Panc1 (cell line): ENCODE data around the gene PPT1.

Source experiments
- POLR2AphosphoS5 ChIP-seq: IDR thresholded peaks from 2 replicates; pipeline ENCODE4 v1.6.1; 2012; ENCODE audit warnings: mild to moderate bottlenecking, low read depth, low read length, moderate library complexity
- SIN3A ChIP-seq: IDR thresholded peaks from 2 replicates; pipeline ENCODE4 v1.6.1; 2012; ENCODE audit warnings: low read depth, mild to moderate bottlenecking, low read length, moderate library complexity, borderline replicate concordance; ENCODE audit not compliant: insufficient read depth
- TF ChIP-seq, protein P1 (sequence below): fragments of 450-650 bp; IDR thresholded peaks from 2 replicates; pipeline ENCODE4 v1.5.1; 2017; ENCODE audit warnings: mild to moderate bottlenecking
- TF ChIP-seq, protein P2 (sequence below), 2 experiments: IDR thresholded peaks; 2 replicates each; pipeline ENCODE4 v1.6.1; 2011 to 2012; ENCODE audit warnings: low read depth in 2 of 2, control low read depth in 1 of 2, low read length in 1 of 2, mild to moderate bottlenecking in 1 of 2, moderate library complexity in 1 of 2; ENCODE audit not compliant: insufficient read depth in 1 of 2

DNA sequence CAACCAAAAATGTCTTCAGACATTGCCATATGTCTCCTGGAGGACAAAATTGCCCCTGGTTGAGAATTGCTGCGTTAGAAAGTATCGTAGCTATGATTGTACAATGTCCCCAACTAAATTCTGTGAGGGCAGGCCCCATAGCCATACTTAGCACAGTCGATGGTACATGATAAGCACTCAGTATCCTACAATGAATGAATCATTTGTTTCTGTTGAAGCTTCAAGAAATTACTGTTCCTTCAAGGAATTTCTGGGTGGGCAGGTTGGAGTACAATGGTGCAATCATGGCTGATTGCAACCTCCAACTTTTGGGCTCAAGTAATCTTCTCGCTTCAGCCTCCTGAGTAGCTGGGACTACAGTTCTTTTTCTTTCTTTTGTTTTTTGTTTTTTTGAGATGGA lies 51.9 kb downstream of the PPT1 start:
- TF ChIP-seq POLR2AphosphoS5, result no peak
- TF ChIP-seq, protein P1, sequence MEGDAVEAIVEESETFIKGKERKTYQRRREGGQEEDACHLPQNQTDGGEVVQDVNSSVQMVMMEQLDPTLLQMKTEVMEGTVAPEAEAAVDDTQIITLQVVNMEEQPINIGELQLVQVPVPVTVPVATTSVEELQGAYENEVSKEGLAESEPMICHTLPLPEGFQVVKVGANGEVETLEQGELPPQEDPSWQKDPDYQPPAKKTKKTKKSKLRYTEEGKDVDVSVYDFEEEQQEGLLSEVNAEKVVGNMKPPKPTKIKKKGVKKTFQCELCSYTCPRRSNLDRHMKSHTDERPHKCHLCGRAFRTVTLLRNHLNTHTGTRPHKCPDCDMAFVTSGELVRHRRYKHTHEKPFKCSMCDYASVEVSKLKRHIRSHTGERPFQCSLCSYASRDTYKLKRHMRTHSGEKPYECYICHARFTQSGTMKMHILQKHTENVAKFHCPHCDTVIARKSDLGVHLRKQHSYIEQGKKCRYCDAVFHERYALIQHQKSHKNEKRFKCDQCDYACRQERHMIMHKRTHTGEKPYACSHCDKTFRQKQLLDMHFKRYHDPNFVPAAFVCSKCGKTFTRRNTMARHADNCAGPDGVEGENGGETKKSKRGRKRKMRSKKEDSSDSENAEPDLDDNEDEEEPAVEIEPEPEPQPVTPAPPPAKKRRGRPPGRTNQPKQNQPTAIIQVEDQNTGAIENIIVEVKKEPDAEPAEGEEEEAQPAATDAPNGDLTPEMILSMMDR, result no peak
- TF ChIP-seq SIN3A, result no peak
- TF ChIP-seq, protein P2, sequence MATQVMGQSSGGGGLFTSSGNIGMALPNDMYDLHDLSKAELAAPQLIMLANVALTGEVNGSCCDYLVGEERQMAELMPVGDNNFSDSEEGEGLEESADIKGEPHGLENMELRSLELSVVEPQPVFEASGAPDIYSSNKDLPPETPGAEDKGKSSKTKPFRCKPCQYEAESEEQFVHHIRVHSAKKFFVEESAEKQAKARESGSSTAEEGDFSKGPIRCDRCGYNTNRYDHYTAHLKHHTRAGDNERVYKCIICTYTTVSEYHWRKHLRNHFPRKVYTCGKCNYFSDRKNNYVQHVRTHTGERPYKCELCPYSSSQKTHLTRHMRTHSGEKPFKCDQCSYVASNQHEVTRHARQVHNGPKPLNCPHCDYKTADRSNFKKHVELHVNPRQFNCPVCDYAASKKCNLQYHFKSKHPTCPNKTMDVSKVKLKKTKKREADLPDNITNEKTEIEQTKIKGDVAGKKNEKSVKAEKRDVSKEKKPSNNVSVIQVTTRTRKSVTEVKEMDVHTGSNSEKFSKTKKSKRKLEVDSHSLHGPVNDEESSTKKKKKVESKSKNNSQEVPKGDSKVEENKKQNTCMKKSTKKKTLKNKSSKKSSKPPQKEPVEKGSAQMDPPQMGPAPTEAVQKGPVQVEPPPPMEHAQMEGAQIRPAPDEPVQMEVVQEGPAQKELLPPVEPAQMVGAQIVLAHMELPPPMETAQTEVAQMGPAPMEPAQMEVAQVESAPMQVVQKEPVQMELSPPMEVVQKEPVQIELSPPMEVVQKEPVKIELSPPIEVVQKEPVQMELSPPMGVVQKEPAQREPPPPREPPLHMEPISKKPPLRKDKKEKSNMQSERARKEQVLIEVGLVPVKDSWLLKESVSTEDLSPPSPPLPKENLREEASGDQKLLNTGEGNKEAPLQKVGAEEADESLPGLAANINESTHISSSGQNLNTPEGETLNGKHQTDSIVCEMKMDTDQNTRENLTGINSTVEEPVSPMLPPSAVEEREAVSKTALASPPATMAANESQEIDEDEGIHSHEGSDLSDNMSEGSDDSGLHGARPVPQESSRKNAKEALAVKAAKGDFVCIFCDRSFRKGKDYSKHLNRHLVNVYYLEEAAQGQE (IDR thresholded peaks at IDR 0.05; ENCODE audit: insufficient read depth in 1 of 2, low read depth in 2 of 2, low read length in 1 of 2), result no peak
